Mammary epithelial cell (primary cell): ENCODE data around the gene AJAP1.

ENCODE experiments used
- EZH2 ChIP-seq: IDR thresholded peaks from 2 replicates; pipeline ENCODE4 v1.6.1; 2012; ENCODE audit warnings: low read length, inconsistent platforms, borderline replicate concordance
- TF ChIP-seq, protein P1 (sequence below), 2 donors: IDR thresholded peaks in 1 of 2; conservative IDR thresholded peaks in 1 of 2; 2 replicates each; pipeline ENCODE4 v1.5.1; 2011 to 2012; ENCODE audit warnings: inconsistent platforms in 2 of 2, low read length in 2 of 2, mild to moderate bottlenecking in 2 of 2, control low read depth in 1 of 2, low read depth in 1 of 2; ENCODE audit not compliant: insufficient read depth in 1 of 2; ENCODE audit errors: extremely low read depth in 1 of 2

- TF ChIP-seq, protein P1, sequence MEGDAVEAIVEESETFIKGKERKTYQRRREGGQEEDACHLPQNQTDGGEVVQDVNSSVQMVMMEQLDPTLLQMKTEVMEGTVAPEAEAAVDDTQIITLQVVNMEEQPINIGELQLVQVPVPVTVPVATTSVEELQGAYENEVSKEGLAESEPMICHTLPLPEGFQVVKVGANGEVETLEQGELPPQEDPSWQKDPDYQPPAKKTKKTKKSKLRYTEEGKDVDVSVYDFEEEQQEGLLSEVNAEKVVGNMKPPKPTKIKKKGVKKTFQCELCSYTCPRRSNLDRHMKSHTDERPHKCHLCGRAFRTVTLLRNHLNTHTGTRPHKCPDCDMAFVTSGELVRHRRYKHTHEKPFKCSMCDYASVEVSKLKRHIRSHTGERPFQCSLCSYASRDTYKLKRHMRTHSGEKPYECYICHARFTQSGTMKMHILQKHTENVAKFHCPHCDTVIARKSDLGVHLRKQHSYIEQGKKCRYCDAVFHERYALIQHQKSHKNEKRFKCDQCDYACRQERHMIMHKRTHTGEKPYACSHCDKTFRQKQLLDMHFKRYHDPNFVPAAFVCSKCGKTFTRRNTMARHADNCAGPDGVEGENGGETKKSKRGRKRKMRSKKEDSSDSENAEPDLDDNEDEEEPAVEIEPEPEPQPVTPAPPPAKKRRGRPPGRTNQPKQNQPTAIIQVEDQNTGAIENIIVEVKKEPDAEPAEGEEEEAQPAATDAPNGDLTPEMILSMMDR (conservative IDR thresholded peaks at IDR 0.05 in 1 of 2, IDR thresholded peaks at IDR 0.05 in 1 of 2; ENCODE audit: extremely low read depth in 1 of 2, insufficient read depth in 1 of 2, low read depth in 1 of 2, low read length in 2 of 2): no peak
- no peak for TF ChIP-seq EZH2
Measured at GRCh38 chr1:4794020-4794780, 139.8 kb downstream of the AJAP1 start.
